Loucy (cell line): ENCODE results near the gene FARSA.

ENCODE experiments used
- H2AFZ ChIP-seq: fragments of 200-600 bp; sonication (generic); 2 replicates; pipeline ENCODE4 v1.6.0; 2016; ENCODE audit warnings: antibody characterized with exemption, mild to moderate bottlenecking, low read length, moderate library complexity
- H3F3A ChIP-seq: fragments of 200-600 bp; 2 replicates; pipeline ENCODE4 v1.6.0; 2016; ENCODE audit warnings: antibody characterized with exemption, low read depth, mild to moderate bottlenecking
- H3K27me3 ChIP-seq: fragments of 200-600 bp; sonication (generic); 2 replicates; pipeline ENCODE4 v1.6.1; 2014; ENCODE audit warnings: low read length, mild to moderate bottlenecking; ENCODE audit not compliant: insufficient read depth, poor library complexity, severe bottlenecking
- H3K36me3 ChIP-seq: fragments of 200-600 bp; sonication (generic); 2 replicates; pipeline ENCODE4 v1.6.1; 2016; ENCODE audit warnings: low read length; ENCODE audit not compliant: insufficient read depth
- H3K4me1 ChIP-seq: fragments of 200-600 bp; sonication (generic); 2 replicates; pipeline ENCODE4 v1.5.1; 2014; ENCODE audit warnings: low read length, mild to moderate bottlenecking; ENCODE audit not compliant: insufficient read depth, poor library complexity, severe bottlenecking
- H3K4me2 ChIP-seq: fragments of 200-600 bp; sonication (generic); 2 replicates; pipeline ENCODE4 v1.6.0; 2014; ENCODE audit warnings: antibody characterized with exemption, low read length, low read depth, mild to moderate bottlenecking; ENCODE audit not compliant: poor library complexity, severe bottlenecking
- H3K4me3 ChIP-seq: fragments of 200-600 bp; sonication (generic); 2 replicates; pipeline ENCODE4 v1.5.1; 2014; ENCODE audit warnings: low read length, mild to moderate bottlenecking, mixed read lengths; ENCODE audit not compliant: poor library complexity, severe bottlenecking
- H3K79me2 ChIP-seq: fragments of 200-600 bp; sonication (generic); 2 replicates; pipeline ENCODE4 v1.6.1; 2014; ENCODE audit warnings: low read length; ENCODE audit not compliant: insufficient read depth
- H3K9ac ChIP-seq: fragments of 200-600 bp; sonication (generic); 2 replicates; pipeline ENCODE4 v1.6.0; 2014; ENCODE audit warnings: mild to moderate bottlenecking, low read depth, low read length, moderate library complexity; ENCODE audit not compliant: poor library complexity, severe bottlenecking
- H3K9me2 ChIP-seq: fragments of 200-600 bp; sonication (generic); replicated peaks from 2 replicates; pipeline ENCODE4 v1.6.1; 2016; ENCODE audit warnings: low read depth, low read length, mixed read lengths
- H3K9me3 ChIP-seq: fragments of 200-600 bp; sonication (generic); 2 replicates; pipeline ENCODE4 v1.6.1; 2014; ENCODE audit warnings: mild to moderate bottlenecking, antibody characterized with exemption, low read length, low read depth; ENCODE audit not compliant: insufficient read depth
- H4K20me1 ChIP-seq: fragments of 200-600 bp; sonication (generic); 2 replicates; pipeline ENCODE4 v1.6.0; 2014; ENCODE audit warnings: antibody characterized with exemption, low read length, mild to moderate bottlenecking; ENCODE audit not compliant: insufficient read depth, poor library complexity, severe bottlenecking
- CTCF ChIP-seq: fragments of 200-600 bp; sonication (generic); conservative IDR thresholded peaks from 2 replicates; pipeline ENCODE4 v1.5.1; 2014; ENCODE audit warnings: mild to moderate bottlenecking, antibody characterized with exemption, low read length
- EZH2phosphoT487 ChIP-seq: fragments of 200-600 bp; IDR thresholded peaks from 2 replicates; pipeline ENCODE4 v1.6.1; 2018; ENCODE audit warnings: antibody characterized with exemption, mild to moderate bottlenecking, moderate library complexity, borderline replicate concordance

FARSA gene

GRCh38 chr19:12936582-12936981, 3.1 kb upstream of the FARSA start:
- H3K36me3 ChIP-seq = peaks cover 30% of the 10 kb centered on the region
- peak overlapping the region; percentile 90 for H3K4me2 ChIP-seq
- peaks cover 18% of the 10 kb centered on the region for H3K27me3 ChIP-seq
- peaks cover 65% of the 10 kb centered on the region for H3K79me2 ChIP-seq
- no peaks in the 10 kb centered on the region for H3K9me2 ChIP-seq
- peaks cover 52% of the 10 kb centered on the region for H3K4me1 ChIP-seq
- H3F3A ChIP-seq = peaks cover 9% of the 10 kb centered on the region
- no peaks in the 10 kb centered on the region for H3K9me3 ChIP-seq
- H2AFZ ChIP-seq = no peak overlapping the region
- H3K4me3 ChIP-seq = peak overlapping the region; percentile 96
- TF ChIP-seq EZH2phosphoT487 (no peak), CTCF (no peak)
- peaks cover 47% of the 10 kb centered on the region for H4K20me1 ChIP-seq
- H3K9ac ChIP-seq = peak overlapping the region; percentile 97

- no peak overlapping the region for H3K4me2 ChIP-seq
- peaks cover 41% of the 10 kb centered on the region for H4K20me1 ChIP-seq
- H3K27me3 ChIP-seq = peaks cover 18% of the 10 kb centered on the region
- H3K9ac ChIP-seq = peak overlapping the region; percentile 12
- H2AFZ ChIP-seq = no peak overlapping the region
- H3K4me3 ChIP-seq = no peak overlapping the region
- H3K9me2 ChIP-seq = no peaks in the 10 kb centered on the region
- peaks cover 52% of the 10 kb centered on the region for H3K4me1 ChIP-seq
- H3K79me2 ChIP-seq = peaks cover 65% of the 10 kb centered on the region
- H3F3A ChIP-seq = peaks cover 9% of the 10 kb centered on the region
- no peaks in the 10 kb centered on the region for H3K9me3 ChIP-seq
- TF ChIP-seq EZH2phosphoT487 (no peak), CTCF (no peak)
- peaks cover 15% of the 10 kb centered on the region for H3K36me3 ChIP-seq
Measured at GRCh38 chr19:12935071-12935470, 1.6 kb upstream of the FARSA start.

GRCh38 chr19:12932392-12933286, 872 bp downstream of the FARSA start:
- peaks cover 25% of the 10 kb centered on the region for H4K20me1 ChIP-seq
- H3K9ac ChIP-seq = peak overlapping the region; percentile 96
- H3K4me1 ChIP-seq = peaks cover 49% of the 10 kb centered on the region
- H3K79me2 ChIP-seq = peaks cover 68% of the 10 kb centered on the region
- peak overlapping the region; percentile 99 for H3K4me2 ChIP-seq
- peaks cover 5% of the 10 kb centered on the region for H3F3A ChIP-seq
- H2AFZ ChIP-seq = no peak overlapping the region
- TF ChIP-seq EZH2phosphoT487 = no peak
- TF ChIP-seq CTCF = no peak
- no peaks in the 10 kb centered on the region for H3K9me2 ChIP-seq
- H3K36me3 ChIP-seq = peaks cover 17% of the 10 kb centered on the region; the same call in 1 of the 2 replicates
- no peaks in the 10 kb centered on the region for H3K9me3 ChIP-seq
- H3K4me3 ChIP-seq = peak overlapping the region; percentile 95
- peaks cover 4% of the 10 kb centered on the region for H3K27me3 ChIP-seq
